ENCODE measurements around the gene THSD4. TPM values are rescaled to one million over a fixed set of nuclear protein-coding genes. Genes with fewer than 3 reads are reported as not detected.

Gene THSD4
- total and polyA plus RNA-seq, 7 donors: 1.4 to 7.8 (median 2.2) TPM

DNA sequence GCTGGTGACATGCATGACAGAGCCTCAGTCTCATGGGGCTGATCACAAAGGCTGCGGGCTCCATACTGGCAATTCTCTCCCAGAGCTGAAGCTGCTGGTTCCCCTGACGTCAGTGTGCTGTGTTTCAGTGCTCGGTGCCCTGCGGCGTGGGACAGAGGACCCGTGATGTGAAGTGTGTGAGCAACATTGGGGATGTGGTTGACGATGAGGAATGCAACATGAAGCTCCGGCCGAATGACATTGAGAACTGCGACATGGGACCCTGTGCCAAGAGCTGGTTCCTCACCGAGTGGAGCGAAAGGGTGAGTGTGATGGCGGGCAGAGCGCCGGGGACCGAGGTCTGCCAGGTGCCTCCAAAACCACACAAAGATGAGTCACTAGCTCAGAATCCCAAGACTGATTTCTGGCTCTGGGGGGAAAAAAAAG lies 633.0 kb downstream of the THSD4 start:
- intact Hi-C loops (cut with DNase I): no loop called here
- no peaks in the 10 kb centered on the region for H3K36me3 ChIP-seq
- WGBS, 2 donors: 89% methylated on average over 16 of the region's 16 CpGs

DNA sequence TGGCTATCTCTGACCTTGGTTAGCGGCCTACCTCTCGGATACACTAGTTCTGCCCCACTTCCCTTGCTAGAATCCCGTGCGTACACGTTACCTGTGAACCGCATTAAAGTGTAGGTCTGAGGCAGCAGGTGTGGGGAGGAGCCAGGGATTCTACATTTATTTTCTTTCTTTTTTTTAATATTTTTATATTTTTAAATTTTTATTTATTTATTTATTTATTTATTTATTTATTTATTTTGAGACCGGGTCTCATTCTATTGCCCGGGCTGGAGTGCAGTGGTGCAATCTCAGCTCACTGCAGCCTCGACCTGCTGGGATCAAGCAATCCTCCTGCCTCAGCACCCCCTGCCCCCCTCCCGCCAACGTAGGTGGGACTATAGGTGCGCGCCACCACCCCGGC lies 634.2 kb downstream of the THSD4 start:
- Histone ChIP-seq H3K4me1 (no peaks in the 10 kb centered on the region), H3K9me3 (no peaks in the 10 kb centered on the region), H3K36me3 (no peaks in the 10 kb centered on the region), H3K27me3 (no peaks in the 10 kb centered on the region), H3K27ac (no peak overlapping the region), H3K4me3 (no peak overlapping the region)
- TF ChIP-seq, protein P1, sequence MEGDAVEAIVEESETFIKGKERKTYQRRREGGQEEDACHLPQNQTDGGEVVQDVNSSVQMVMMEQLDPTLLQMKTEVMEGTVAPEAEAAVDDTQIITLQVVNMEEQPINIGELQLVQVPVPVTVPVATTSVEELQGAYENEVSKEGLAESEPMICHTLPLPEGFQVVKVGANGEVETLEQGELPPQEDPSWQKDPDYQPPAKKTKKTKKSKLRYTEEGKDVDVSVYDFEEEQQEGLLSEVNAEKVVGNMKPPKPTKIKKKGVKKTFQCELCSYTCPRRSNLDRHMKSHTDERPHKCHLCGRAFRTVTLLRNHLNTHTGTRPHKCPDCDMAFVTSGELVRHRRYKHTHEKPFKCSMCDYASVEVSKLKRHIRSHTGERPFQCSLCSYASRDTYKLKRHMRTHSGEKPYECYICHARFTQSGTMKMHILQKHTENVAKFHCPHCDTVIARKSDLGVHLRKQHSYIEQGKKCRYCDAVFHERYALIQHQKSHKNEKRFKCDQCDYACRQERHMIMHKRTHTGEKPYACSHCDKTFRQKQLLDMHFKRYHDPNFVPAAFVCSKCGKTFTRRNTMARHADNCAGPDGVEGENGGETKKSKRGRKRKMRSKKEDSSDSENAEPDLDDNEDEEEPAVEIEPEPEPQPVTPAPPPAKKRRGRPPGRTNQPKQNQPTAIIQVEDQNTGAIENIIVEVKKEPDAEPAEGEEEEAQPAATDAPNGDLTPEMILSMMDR (IDR thresholded peaks at IDR 0.05): no peak
- TF ChIP-seq POLR2A (IDR thresholded peaks at IDR 0.05) (no peak), EP300 (IDR thresholded peaks at IDR 0.05) (no peak), POLR2AphosphoS5 (IDR thresholded peaks at IDR 0.05) (no peak)
- no peak for DNase-seq
- intact Hi-C loops (cut with DNase I): no loop called here
- WGBS, 2 donors: 94 to 96% methylated on average over 14 of the region's 14 CpGs

More for the DNA sequence above, 633.0 kb downstream of the THSD4 start:
- H3K27me3 ChIP-seq: no peaks in the 10 kb centered on the region
- H3K9me3 ChIP-seq: no peaks in the 10 kb centered on the region
- no peak for DNase-seq
- TF ChIP-seq POLR2A (IDR thresholded peaks at IDR 0.05) (no peak), EP300 (IDR thresholded peaks at IDR 0.05) (no peak), POLR2AphosphoS5 (IDR thresholded peaks at IDR 0.05) (no peak)
- TF ChIP-seq, protein P1 (IDR thresholded peaks at IDR 0.05): no peak
- H3K4me3 ChIP-seq: no peak overlapping the region
- no peak overlapping the region for H3K27ac ChIP-seq
- H3K4me1 ChIP-seq: no peaks in the 10 kb centered on the region

DNA sequence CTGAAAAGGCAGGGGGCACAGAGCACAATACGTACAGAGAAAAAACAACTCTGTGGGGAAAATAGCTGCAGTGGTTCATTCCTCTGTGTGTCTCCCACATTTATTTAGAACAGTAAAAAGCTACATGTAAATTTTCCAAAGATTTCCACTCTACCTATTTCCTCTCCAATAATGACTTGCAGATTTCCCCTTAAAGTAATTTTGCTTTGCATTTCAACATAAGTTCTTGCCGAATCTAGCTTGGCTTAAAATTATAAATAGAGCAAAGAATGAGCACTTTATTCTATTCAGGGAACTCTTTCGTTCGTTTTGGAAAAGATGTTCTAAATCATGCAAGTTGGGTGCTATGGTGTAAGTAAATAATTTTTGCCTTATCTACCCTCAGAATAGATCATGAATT lies 636.9 kb downstream of the THSD4 start:
- TF ChIP-seq EP300 (IDR thresholded peaks at IDR 0.05): no peak
- no peak for TF ChIP-seq POLR2AphosphoS5 (IDR thresholded peaks at IDR 0.05)
- no peak for TF ChIP-seq POLR2A (IDR thresholded peaks at IDR 0.05)
- TF ChIP-seq, protein P1 (IDR thresholded peaks at IDR 0.05): no peak
- no peak overlapping the region for H3K4me3 ChIP-seq
- DNase-seq: no peak
- no peaks in the 10 kb centered on the region for H3K36me3 ChIP-seq
- intact Hi-C loops (cut with DNase I): no loop called here
- 63% methylated on average over 4 of the region's 4 CpGs for WGBS, 2 donors
- no peaks in the 10 kb centered on the region for H3K27me3 ChIP-seq
- H3K4me1 ChIP-seq: no peaks in the 10 kb centered on the region
- no peak overlapping the region for H3K27ac ChIP-seq
- no peaks in the 10 kb centered on the region for H3K9me3 ChIP-seq

DNA sequence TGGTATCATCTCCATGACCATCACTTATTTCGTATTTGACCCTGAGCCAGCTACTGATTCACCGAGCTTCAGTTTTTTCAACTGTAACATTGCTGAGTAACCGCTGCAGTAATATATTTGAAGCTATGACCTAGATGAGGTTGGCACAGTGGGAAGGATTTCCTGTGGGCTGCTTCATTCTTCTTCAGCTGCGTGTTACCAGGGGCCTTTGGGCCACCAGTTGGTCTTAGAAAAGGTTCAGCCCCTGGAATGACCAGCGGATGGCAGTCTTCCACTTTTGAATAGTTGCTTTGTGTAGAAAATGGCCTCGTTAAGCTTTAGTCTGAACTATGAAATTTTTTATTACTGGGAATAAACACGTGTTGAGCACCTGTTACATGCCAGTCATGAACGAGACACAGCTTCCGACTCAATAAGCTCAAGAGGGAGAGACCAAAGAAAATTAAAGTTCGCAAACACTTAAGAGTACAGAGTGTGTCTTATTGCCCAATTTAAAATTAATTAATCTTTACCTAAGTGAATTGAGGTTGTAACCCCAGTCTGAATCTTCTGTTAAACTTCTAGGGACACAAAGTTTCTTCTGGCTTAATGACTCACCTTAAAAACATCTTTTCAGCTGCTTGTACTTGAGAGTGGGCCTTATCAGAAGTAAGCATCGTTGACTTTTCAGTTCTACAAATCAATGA lies 637.5 kb downstream of the THSD4 start:
- DNase-seq: no peak
- Histone ChIP-seq H3K4me1 (no peaks in the 10 kb centered on the region), H3K27me3 (no peaks in the 10 kb centered on the region), H3K36me3 (no peaks in the 10 kb centered on the region), H3K4me3 (no peak overlapping the region), H3K27ac (no peak overlapping the region), H3K9me3 (no peaks in the 10 kb centered on the region)
- WGBS, 2 donors: 15 to 43% methylated on average over 11 of the region's 11 CpGs
- TF ChIP-seq POLR2A (IDR thresholded peaks at IDR 0.05) (no peak), POLR2AphosphoS5 (IDR thresholded peaks at IDR 0.05) (no peak), EP300 (IDR thresholded peaks at IDR 0.05) (no peak)
- TF ChIP-seq, protein P1 (IDR thresholded peaks at IDR 0.05): no peak
- intact Hi-C loops (cut with DNase I): no loop called here

DNA sequence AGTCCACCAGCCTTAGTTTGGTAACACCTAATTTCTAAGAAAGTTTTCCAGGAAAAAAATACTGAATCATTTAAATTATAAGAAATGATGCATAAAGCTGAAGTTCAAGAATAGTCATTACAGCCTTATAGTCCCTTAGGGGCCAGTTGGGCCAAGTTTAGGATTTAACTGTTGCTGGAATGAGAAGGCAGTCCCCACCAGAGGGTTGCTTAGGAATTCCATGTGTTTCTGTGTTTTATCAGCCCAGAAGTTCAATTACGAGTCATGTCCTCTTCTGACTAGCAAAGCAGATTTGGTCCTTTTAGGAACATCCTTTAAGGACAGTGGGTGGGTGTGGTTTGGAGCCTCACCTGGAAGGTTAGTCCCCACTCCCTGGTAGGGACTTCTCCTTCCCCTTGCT lies 638.1 kb downstream of the THSD4 start:
- intact Hi-C loops (cut with DNase I): no loop called here
- H3K27me3 ChIP-seq: no peaks in the 10 kb centered on the region
- no peak overlapping the region for H3K27ac ChIP-seq
- no peaks in the 10 kb centered on the region for H3K4me1 ChIP-seq
- WGBS, 2 donors: 66 to 81% methylated on average over 1 of the region's 1 CpG
- peak; percentile 14 for DNase-seq
- no peaks in the 10 kb centered on the region for H3K9me3 ChIP-seq
- H3K36me3 ChIP-seq: no peaks in the 10 kb centered on the region
- TF ChIP-seq POLR2A (IDR thresholded peaks at IDR 0.05): no peak
- no peak for TF ChIP-seq EP300 (IDR thresholded peaks at IDR 0.05)
- TF ChIP-seq, protein P1 (IDR thresholded peaks at IDR 0.05): no peak
- no peak for TF ChIP-seq POLR2AphosphoS5 (IDR thresholded peaks at IDR 0.05)
- H3K4me3 ChIP-seq: no peak overlapping the region

Data from sigmoid colon (tissue), 7 donors.